ENCODE data around the gene CRNN. TPM values are rescaled to one million over a fixed set of nuclear protein-coding genes. Genes with fewer than 3 reads are reported as not detected.

CRNN gene
- total and polyA plus RNA-seq, 2 experiments from 2014 or later, result not detected

DNA sequence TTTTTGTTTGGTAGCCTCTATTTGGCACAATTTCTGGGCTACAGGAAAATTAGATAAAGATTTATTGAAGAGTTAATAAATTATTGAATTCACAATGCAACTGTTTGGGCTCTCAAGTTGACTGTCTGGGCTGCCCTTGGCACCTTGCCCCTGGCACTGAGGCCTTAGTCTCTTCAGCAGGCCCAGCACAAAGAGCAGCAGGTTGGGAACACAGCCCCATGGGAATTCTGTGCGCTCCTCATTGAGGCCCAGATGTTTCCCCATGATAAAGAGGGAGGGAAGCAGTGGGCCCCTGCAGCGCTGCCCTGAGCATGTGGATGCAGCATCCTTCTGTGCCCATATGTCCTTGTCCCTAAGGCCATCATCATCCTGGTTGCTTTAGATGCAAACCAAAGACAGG is 2.9 kb downstream of the CRNN start:
- no peak overlapping the region for H3K4me2 ChIP-seq
- H3K4me1 Mint-ChIP-seq, result peaks cover 6% of the 10 kb centered on the region
- no peaks in the 10 kb centered on the region for H3K36me3 Mint-ChIP-seq (ENCODE audit: low read depth)
- H4K20me1 ChIP-seq (replicated peaks; ENCODE audit: insufficient read depth), result no peaks in the 10 kb centered on the region
- H3K27ac ChIP-seq (ENCODE audit: low read depth), result no peak overlapping the region
- H3K27me3 Mint-ChIP-seq (ENCODE audit: insufficient read depth, low read depth, poor library complexity), result no peaks in the 10 kb centered on the region
- H3K36me3 ChIP-seq (ENCODE audit: insufficient read depth), result no peaks in the 10 kb centered on the region
- no peak for TF ChIP-seq JUNB (IDR thresholded peaks at IDR 0.05; ENCODE audit: unreplicated experiment)
- TF ChIP-seq ZNF114 (CRISPR knock-in tag; IDR thresholded peaks at IDR 0.05), result no peak
- no peak for TF ChIP-seq ZNF462 (CRISPR knock-in tag; IDR thresholded peaks at IDR 0.05)
- no peak for TF ChIP-seq EZH2phosphoT487 (IDR thresholded peaks at IDR 0.05; ENCODE audit: unreplicated experiment)
- TF ChIP-seq POLR2AphosphoS5 (IDR thresholded peaks at IDR 0.05; ENCODE audit: low read depth), result no peak
- no peak for TF ChIP-seq NANOG (IDR thresholded peaks at IDR 0.05; ENCODE audit: borderline replicate concordance)
- no peak for TF ChIP-seq CREB1 (CRISPR knock-in tag; IDR thresholded peaks at IDR 0.05; ENCODE audit: low read depth)
- TF ChIP-seq, protein P1, sequence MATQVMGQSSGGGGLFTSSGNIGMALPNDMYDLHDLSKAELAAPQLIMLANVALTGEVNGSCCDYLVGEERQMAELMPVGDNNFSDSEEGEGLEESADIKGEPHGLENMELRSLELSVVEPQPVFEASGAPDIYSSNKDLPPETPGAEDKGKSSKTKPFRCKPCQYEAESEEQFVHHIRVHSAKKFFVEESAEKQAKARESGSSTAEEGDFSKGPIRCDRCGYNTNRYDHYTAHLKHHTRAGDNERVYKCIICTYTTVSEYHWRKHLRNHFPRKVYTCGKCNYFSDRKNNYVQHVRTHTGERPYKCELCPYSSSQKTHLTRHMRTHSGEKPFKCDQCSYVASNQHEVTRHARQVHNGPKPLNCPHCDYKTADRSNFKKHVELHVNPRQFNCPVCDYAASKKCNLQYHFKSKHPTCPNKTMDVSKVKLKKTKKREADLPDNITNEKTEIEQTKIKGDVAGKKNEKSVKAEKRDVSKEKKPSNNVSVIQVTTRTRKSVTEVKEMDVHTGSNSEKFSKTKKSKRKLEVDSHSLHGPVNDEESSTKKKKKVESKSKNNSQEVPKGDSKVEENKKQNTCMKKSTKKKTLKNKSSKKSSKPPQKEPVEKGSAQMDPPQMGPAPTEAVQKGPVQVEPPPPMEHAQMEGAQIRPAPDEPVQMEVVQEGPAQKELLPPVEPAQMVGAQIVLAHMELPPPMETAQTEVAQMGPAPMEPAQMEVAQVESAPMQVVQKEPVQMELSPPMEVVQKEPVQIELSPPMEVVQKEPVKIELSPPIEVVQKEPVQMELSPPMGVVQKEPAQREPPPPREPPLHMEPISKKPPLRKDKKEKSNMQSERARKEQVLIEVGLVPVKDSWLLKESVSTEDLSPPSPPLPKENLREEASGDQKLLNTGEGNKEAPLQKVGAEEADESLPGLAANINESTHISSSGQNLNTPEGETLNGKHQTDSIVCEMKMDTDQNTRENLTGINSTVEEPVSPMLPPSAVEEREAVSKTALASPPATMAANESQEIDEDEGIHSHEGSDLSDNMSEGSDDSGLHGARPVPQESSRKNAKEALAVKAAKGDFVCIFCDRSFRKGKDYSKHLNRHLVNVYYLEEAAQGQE (IDR thresholded peaks at IDR 0.05; ENCODE audit: unreplicated experiment), result no peak
- TF ChIP-seq, protein P2, sequence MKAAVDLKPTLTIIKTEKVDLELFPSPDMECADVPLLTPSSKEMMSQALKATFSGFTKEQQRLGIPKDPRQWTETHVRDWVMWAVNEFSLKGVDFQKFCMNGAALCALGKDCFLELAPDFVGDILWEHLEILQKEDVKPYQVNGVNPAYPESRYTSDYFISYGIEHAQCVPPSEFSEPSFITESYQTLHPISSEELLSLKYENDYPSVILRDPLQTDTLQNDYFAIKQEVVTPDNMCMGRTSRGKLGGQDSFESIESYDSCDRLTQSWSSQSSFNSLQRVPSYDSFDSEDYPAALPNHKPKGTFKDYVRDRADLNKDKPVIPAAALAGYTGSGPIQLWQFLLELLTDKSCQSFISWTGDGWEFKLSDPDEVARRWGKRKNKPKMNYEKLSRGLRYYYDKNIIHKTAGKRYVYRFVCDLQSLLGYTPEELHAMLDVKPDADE (IDR thresholded peaks at IDR 0.05), result no peak
- no peak for TF ChIP-seq CTCF (conservative IDR thresholded peaks at IDR 0.05; ENCODE audit: low read depth in 2 of 2)
- no peak for TF ChIP-seq STAT1 (IDR thresholded peaks at IDR 0.05; ENCODE audit: unreplicated experiment)
- no peak for TF ChIP-seq ZNF331 (CRISPR knock-in tag; IDR thresholded peaks at IDR 0.05; ENCODE audit: low read depth)
- TF ChIP-seq EZH2 (IDR thresholded peaks at IDR 0.05; ENCODE audit: low read depth, unreplicated experiment), result no peak
- no peak for ATAC-seq
- DNase-seq (ENCODE audit: low spot score), result no peak
- no peaks in the 10 kb centered on the region; the same call in 1 of the 2 replicates for H3K9me2 ChIP-seq (ENCODE audit: insufficient read depth)
- peak overlapping the region; percentile 57; the same call in 1 of the 2 replicates for H2AFZ ChIP-seq
- H3F3A ChIP-seq (replicated peaks; ENCODE audit: low read depth), result no peaks in the 10 kb centered on the region
- no peak overlapping the region for H3K4me3 ChIP-seq
- H3K4me3 Mint-ChIP-seq, result no peak overlapping the region
- H3K9me3 Mint-ChIP-seq, result no peaks in the 10 kb centered on the region
- H3K4me1 ChIP-seq (ENCODE audit: insufficient read depth), result no peaks in the 10 kb centered on the region
- no peak overlapping the region for H3K27ac Mint-ChIP-seq
- no peaks in the 10 kb centered on the region for H3K79me2 ChIP-seq (replicated peaks; ENCODE audit: insufficient read depth)
- H3K27me3 ChIP-seq (ENCODE audit: insufficient read depth), result no peaks in the 10 kb centered on the region
